ENCODE data around the gene CDH10.

- TF ChIP-seq EP300 (IDR thresholded peaks at IDR 0.05) (no peak), CTCF (IDR thresholded peaks at IDR 0.05) (no peak), POLR2A (IDR thresholded peaks at IDR 0.05) (no peak)
Observed at GRCh38 chr5:24632353-24632752, 12.4 kb downstream of the CDH10 start.
